GM12872 (cell line): ENCODE data around the gene MGMT.

Experiments
- TF ChIP-seq, protein P1 (sequence below): IDR thresholded peaks from 3 replicates; pipeline ENCODE4 v1.5.1; 2011; ENCODE audit warnings: low read depth, mild to moderate bottlenecking, low read length, moderate library complexity; ENCODE audit not compliant: insufficient read depth

The MGMT gene

DNA sequence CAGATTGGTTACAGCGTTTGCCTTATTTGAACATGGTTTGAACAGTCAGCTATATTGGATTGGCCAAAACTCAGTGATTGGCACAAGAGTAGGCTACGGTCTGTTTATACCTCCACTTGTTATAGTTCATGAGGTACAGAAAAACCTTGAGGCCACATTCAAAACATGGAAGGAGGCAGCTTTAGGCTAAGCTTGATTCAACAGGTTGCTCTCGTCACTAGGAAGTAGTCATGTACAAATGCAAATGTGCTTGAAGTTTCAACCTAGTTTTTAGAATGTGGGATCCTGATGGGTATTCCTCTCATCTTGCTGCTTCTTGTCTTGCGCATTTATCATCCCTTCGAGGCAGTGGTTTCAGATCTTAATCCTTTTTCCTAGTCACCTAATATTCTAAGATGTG, 132.1 kb downstream of the MGMT start:
- TF ChIP-seq, protein P1, sequence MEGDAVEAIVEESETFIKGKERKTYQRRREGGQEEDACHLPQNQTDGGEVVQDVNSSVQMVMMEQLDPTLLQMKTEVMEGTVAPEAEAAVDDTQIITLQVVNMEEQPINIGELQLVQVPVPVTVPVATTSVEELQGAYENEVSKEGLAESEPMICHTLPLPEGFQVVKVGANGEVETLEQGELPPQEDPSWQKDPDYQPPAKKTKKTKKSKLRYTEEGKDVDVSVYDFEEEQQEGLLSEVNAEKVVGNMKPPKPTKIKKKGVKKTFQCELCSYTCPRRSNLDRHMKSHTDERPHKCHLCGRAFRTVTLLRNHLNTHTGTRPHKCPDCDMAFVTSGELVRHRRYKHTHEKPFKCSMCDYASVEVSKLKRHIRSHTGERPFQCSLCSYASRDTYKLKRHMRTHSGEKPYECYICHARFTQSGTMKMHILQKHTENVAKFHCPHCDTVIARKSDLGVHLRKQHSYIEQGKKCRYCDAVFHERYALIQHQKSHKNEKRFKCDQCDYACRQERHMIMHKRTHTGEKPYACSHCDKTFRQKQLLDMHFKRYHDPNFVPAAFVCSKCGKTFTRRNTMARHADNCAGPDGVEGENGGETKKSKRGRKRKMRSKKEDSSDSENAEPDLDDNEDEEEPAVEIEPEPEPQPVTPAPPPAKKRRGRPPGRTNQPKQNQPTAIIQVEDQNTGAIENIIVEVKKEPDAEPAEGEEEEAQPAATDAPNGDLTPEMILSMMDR = no peak

DNA sequence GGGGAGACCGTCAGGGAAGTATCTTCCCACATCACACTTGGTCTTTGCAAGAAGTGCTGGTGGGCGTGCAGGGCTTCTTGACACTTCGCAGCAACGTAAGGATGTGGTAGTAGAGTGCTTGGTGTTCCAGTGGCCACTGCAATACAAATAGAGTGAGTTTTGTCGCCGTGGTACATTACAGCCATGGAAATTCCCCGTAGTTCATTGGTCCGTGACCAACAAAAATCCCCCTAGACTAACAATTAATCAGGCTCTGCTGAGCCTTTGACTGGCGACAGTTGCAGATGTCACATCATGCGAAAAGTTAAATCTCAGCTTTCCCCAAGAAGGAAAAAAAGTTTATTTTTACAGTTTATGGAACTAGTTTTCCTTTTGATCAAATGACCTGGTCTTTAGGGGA, 134.7 kb downstream of the MGMT start:
- TF ChIP-seq, protein P1 = no peak

DNA sequence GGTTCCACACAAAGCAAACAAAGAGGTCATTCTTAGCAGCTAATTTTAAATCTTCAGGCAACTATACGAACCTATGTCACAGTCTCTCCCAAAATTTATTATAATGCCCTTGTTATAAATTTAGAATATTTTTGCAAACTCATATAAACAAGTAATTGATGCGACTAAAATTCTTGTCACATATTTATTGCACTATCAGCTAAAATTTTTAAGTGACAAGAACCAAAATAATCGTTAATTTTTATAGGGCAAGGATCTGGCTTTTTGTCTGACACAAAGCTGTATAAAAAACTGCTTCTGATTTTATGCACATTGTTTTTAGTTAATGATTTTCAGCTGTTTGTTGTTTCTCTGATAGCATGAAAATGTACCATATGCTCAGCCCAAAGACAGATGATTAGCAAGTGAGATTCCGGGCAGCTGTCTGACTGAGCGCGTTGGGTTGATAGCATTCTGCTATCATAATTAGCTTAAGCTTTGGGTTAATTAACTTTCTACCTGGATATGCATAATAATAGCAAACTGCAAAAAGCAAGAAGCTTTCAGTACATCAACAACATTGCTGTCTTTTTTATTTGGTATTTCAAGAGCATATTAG, 136.0 kb downstream of the MGMT start:
- TF ChIP-seq, protein P1 = no peak

GRCh38 chr10:129604333-129605032, 137.4 kb downstream of the MGMT start:
- TF ChIP-seq, protein P1 = no peak

DNA sequence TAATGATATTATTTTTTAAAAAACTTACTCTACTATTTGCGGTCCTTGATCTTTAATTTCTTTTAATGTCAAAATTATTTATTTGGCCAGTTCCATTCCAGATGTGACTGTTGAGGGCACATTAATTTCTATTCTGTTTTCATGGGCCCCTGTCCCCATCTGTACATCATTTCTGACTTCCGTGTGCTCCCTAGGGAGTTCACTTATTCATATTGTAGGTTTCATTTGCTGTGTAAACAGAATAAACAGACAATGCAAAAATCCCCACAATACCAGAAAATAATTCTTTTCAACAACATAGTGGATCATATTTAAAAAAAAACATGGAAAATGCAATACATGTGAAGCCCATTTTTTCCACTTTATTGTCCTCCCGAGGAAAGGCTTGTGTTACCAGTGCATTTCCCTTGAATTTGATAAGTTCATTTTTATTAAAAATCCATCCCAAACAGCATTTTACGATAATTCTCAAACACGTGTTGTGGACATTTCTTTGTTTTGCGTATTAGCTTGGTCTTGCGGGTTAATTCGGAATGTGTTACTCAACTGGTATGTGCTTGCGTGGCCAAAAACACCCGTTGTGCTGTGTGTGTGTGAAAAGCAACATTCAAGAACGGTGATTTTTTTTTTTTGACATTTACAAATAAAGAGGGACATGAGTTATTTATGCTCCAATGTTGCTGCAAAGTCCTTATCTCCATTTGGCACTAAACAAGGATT, 138.4 kb downstream of the MGMT start:
- TF ChIP-seq, protein P1 = no peak

DNA sequence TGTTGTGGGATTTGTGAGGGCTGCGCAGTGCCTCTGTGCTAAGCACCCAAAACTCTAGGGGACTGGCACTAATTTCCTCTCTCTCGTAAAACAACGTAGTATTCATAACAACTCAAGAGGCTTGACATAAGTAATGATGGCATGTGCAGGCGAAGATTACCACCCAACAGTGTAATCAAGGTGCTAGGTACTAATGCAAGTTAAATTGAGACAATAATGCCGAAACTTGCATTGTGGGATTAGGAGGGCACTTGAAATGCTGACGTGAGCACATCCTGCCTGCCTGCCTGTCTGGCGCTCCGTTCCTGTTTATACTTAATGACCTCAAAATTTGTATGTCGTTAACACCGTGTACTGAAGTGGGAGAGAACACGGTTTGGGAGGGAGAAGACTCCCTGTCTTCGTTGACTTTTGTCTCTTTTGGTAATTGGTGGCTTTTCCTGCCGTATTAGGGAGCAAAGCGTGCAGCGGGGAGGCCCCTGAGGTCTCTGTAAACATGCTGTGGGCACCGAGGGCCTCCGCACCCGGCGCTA, 139.0 kb downstream of the MGMT start:
- TF ChIP-seq, protein P1 = no peak

DNA sequence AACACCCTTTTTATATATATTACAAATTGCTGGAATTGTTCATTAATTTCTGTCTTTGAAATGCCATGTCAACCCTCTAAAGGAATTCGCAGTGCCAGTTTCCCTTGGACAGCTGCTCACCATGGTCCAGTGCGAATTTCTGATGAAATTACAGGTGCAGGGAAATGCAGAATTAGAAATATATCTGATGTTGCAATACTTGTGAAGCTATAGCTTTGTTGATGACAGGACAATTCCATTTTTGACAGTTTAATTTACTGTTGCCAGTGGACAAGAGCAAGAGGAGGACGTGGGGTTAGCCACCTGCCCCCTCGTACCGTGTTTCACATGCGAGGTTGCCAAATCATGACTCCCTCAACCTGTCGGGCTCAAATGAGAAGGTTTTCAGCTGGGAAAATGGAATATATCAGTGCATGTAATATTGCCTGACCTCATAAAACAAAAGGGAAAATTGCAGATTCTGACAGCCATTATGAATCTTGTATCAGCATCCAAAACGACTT, 140.6 kb downstream of the MGMT start:
- TF ChIP-seq, protein P1 = no peak
